T-helper 1 cell treated with Interleukin-12 subunit alpha and Interleukin-12 subunit beta and Interleukin-4 antibody, amounts not matched to agents 30 μg/mL and 1 μg/mL, for 36 hours (primary cell): ENCODE measurements around the gene KANSL1.

Experiments
- H3K27ac Mint-ChIP-seq: one replicate; pipeline ENCODE4 v1.8.0; 2021; ENCODE audit warnings: mild to moderate bottlenecking, mixed read lengths
- H3K27me3 Mint-ChIP-seq: one replicate; pipeline ENCODE4 v1.8.0; 2021; ENCODE audit warnings: low read depth, mixed read lengths
- H3K36me3 Mint-ChIP-seq: one replicate; pipeline ENCODE4 v1.8.0; 2021; ENCODE audit warnings: low read depth, mixed read lengths
- H3K4me1 Mint-ChIP-seq: one replicate; pipeline ENCODE4 v1.8.0; 2021; ENCODE audit warnings: low read depth, mixed read lengths
- H3K4me3 Mint-ChIP-seq: one replicate; pipeline ENCODE4 v1.8.0; 2021; ENCODE audit warnings: mild to moderate bottlenecking, moderate library complexity, mixed read lengths
- H3K9me3 Mint-ChIP-seq: one replicate; pipeline ENCODE4 v1.8.0; 2021; ENCODE audit warnings: mixed read lengths

The KANSL1 gene

GRCh38 chr17:46166692-46167249 lies 26.5 kb downstream of the KANSL1 start:
- peaks cover 43% of the 10 kb centered on the region for H3K36me3 Mint-ChIP-seq
- H3K27me3 Mint-ChIP-seq: no peaks in the 10 kb centered on the region
- peaks cover 50% of the 10 kb centered on the region for H3K4me1 Mint-ChIP-seq
- no peak overlapping the region for H3K4me3 Mint-ChIP-seq
- no peak overlapping the region for H3K27ac Mint-ChIP-seq
- no peaks in the 10 kb centered on the region for H3K9me3 Mint-ChIP-seq

DNA sequence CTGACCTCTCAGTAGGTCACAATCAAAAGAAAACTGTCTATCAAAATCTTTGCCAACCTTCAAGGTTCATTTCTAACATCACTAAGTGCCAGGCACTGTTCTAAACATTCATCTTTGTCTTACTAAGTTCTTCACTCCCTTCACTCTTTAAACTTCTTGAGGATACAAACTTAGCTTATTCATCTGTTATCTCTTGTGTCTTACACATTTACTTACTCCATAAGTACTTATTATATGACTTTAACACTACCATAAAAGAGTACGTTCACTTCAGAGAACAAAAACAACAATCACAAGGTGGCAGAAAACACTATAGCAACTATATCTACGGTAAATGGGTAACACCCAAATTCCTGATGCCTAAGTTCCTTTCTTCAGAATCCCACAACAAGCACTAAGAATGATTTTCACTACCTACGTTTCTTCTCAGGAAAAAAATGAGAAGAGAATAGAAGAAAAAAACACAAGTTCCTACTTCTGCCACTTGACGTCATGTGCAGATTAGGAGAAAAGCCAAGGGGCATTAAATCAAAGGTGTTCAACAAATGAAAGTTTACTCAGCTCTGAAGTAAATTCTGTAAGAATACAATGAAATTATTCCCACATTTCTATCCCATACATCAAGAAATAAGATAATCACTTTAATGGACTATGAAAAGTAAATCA lies 29.2 kb downstream of the KANSL1 start:
- H3K27ac Mint-ChIP-seq: no peak overlapping the region
- H3K36me3 Mint-ChIP-seq: peaks cover 29% of the 10 kb centered on the region
- H3K27me3 Mint-ChIP-seq: no peaks in the 10 kb centered on the region
- peaks cover 53% of the 10 kb centered on the region for H3K4me1 Mint-ChIP-seq
- H3K4me3 Mint-ChIP-seq: no peak overlapping the region
- no peaks in the 10 kb centered on the region for H3K9me3 Mint-ChIP-seq

DNA sequence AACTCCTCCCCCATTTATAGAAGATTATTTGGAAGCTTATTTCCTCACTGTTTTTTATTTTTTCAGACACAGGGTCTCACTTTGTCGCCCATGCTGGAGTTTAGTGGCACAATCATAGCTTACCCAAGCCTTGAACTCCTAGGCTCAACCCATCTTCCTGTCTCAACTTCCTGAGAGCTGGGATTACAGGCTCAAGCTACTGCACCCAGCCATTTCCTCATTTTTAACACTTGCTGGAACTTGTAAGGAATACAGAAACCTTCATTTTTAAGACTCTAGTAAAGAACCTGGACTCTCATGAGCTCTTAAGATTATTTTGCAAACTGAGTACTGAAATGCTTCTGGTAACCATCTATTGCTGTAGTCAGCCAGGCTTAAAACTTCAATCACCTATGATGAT lies 29.9 kb downstream of the KANSL1 start:
- peaks cover 29% of the 10 kb centered on the region for H3K36me3 Mint-ChIP-seq
- no peaks in the 10 kb centered on the region for H3K27me3 Mint-ChIP-seq
- no peaks in the 10 kb centered on the region for H3K9me3 Mint-ChIP-seq
- no peak overlapping the region for H3K27ac Mint-ChIP-seq
- peaks cover 56% of the 10 kb centered on the region for H3K4me1 Mint-ChIP-seq
- no peak overlapping the region for H3K4me3 Mint-ChIP-seq

GRCh38 chr17:46162866-46163265 lies 30.4 kb downstream of the KANSL1 start:
- H3K4me3 Mint-ChIP-seq: no peak overlapping the region
- H3K27me3 Mint-ChIP-seq: no peaks in the 10 kb centered on the region
- no peaks in the 10 kb centered on the region for H3K9me3 Mint-ChIP-seq
- H3K36me3 Mint-ChIP-seq: peaks cover 27% of the 10 kb centered on the region
- no peak overlapping the region for H3K27ac Mint-ChIP-seq
- H3K4me1 Mint-ChIP-seq: peaks cover 55% of the 10 kb centered on the region

GRCh38 chr17:46160169-46160568 lies 33.1 kb downstream of the KANSL1 start:
- Mint-ChIP-seq H3K4me1 (peaks cover 74% of the 10 kb centered on the region), H3K4me3 (no peak overlapping the region), H3K27me3 (no peaks in the 10 kb centered on the region)

GRCh38 chr17:46159686-46160085 lies 33.5 kb downstream of the KANSL1 start:
- Mint-ChIP-seq H3K27me3 (no peaks in the 10 kb centered on the region), H3K4me1 (peaks cover 72% of the 10 kb centered on the region), H3K9me3 (no peaks in the 10 kb centered on the region), H3K27ac (no peak overlapping the region), H3K36me3 (peaks cover 20% of the 10 kb centered on the region), H3K4me3 (no peak overlapping the region)

More at GRCh38 chr17:46160169-46160568, 33.1 kb downstream of the KANSL1 start:
- no peaks in the 10 kb centered on the region for H3K9me3 Mint-ChIP-seq
- H3K27ac Mint-ChIP-seq: no peak overlapping the region
- peaks cover 22% of the 10 kb centered on the region for H3K36me3 Mint-ChIP-seq

DNA sequence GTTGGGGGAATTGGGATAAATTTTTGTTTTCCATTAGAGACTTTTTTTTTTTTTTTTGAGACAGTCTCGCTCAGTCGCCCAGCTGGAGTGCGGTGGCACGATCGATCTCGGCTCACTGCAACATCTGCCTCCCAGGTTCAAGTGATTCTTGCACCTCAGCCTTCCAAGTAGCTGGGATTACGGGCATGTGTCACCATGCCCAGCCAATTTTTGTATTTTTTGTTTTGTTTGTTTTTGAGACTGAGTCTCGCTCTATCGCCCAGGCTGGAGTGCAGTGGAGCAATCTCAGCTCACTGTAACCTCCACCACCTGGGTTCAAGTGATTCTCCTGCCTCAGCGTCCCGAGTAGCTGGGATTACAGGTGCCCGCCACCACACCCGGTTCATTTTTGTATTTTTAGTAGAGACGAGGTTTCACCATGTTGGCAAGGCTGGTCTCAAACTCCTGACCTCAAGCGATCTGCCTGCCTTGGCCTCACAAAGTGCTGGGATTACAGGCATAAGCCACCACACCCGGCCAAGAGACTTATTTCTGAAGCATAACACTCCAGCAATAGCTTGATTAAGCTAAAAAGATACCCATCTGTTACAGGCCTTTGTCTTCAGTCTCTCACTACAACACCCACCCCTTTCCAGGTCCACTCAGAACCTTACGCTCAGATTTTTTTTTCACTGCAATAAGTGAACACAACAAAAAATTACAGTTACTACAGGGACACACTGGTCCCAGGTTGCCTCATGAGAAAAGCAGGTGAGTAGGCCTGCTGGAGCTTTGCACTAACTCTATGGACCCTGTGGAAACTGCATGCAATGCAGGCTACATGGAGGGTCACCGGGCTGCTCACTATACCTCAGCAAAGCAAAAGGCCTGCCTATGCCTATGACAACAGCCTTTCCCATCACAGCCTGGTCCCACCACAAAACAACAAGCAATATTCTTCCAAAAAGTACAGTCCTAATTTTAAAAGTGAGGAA lies 34.6 kb downstream of the KANSL1 start:
- H3K4me1 Mint-ChIP-seq: peaks cover 72% of the 10 kb centered on the region
- no peak overlapping the region for H3K4me3 Mint-ChIP-seq
- peaks cover 16% of the 10 kb centered on the region for H3K36me3 Mint-ChIP-seq
- no peak overlapping the region for H3K27ac Mint-ChIP-seq
- H3K9me3 Mint-ChIP-seq: no peaks in the 10 kb centered on the region
- H3K27me3 Mint-ChIP-seq: no peaks in the 10 kb centered on the region

DNA sequence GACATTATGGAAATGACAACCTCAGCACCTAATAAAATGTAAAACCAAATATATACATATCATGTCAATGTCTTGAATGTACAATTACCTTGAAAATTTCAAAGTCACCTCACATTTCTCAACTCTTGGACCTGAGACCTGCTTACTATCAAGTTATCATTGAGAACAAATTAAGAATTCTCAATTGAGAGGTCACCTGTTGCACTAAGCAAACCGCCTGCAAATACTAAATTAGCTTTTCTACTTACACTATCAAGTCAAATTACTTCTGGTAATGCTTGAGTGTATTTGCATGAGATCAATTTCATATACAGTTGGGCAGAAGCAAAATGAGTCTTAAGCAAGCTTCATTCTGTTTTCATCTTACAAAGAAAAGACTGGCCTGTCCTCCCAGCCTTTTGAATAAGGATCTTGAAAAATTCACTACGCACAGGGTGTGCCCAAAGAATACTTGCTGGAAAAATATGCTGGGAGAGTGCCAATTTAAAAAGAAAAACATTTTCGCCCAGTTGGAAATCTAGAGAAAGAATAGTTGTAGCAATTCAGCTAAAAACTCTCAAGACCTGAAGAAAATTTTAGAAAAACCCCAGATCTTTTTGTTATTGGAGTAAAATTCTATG lies 35.7 kb downstream of the KANSL1 start:
- H3K4me1 Mint-ChIP-seq: peaks cover 68% of the 10 kb centered on the region
- H3K36me3 Mint-ChIP-seq: peaks cover 9% of the 10 kb centered on the region
- no peaks in the 10 kb centered on the region for H3K27me3 Mint-ChIP-seq
- no peaks in the 10 kb centered on the region for H3K9me3 Mint-ChIP-seq
- H3K27ac Mint-ChIP-seq: no peak overlapping the region
- no peak overlapping the region for H3K4me3 Mint-ChIP-seq

- Mint-ChIP-seq H3K27ac (peak overlapping the region; percentile 76), H3K9me3 (no peaks in the 10 kb centered on the region), H3K36me3 (peaks cover 9% of the 10 kb centered on the region), H3K27me3 (no peaks in the 10 kb centered on the region), H3K4me3 (peak overlapping the region; percentile 64), H3K4me1 (peaks cover 66% of the 10 kb centered on the region)
Observed at GRCh38 chr17:46154151-46154816, 38.9 kb downstream of the KANSL1 start.

GRCh38 chr17:46152423-46152822 lies 40.8 kb downstream of the KANSL1 start:
- Mint-ChIP-seq H3K9me3 (no peaks in the 10 kb centered on the region), H3K27ac (no peak overlapping the region), H3K36me3 (peaks cover 10% of the 10 kb centered on the region), H3K27me3 (no peaks in the 10 kb centered on the region), H3K4me1 (peaks cover 66% of the 10 kb centered on the region), H3K4me3 (no peak overlapping the region)

GRCh38 chr17:46151762-46152161 lies 41.5 kb downstream of the KANSL1 start:
- Mint-ChIP-seq H3K4me3 (no peak overlapping the region), H3K9me3 (no peaks in the 10 kb centered on the region), H3K27ac (no peak overlapping the region), H3K27me3 (no peaks in the 10 kb centered on the region), H3K36me3 (peaks cover 10% of the 10 kb centered on the region), H3K4me1 (peaks cover 65% of the 10 kb centered on the region)

- Mint-ChIP-seq H3K4me3 (no peak overlapping the region), H3K4me1 (peaks cover 61% of the 10 kb centered on the region), H3K27ac (no peak overlapping the region), H3K36me3 (peaks cover 12% of the 10 kb centered on the region), H3K27me3 (no peaks in the 10 kb centered on the region), H3K9me3 (no peaks in the 10 kb centered on the region)
Observed at GRCh38 chr17:46150216-46150963, 42.8 kb downstream of the KANSL1 start.

- Mint-ChIP-seq H3K4me3 (no peak overlapping the region), H3K4me1 (peaks cover 62% of the 10 kb centered on the region), H3K27ac (no peak overlapping the region), H3K9me3 (no peaks in the 10 kb centered on the region), H3K27me3 (no peaks in the 10 kb centered on the region), H3K36me3 (peaks cover 18% of the 10 kb centered on the region)
Observed at GRCh38 chr17:46148247-46148646, 45.0 kb downstream of the KANSL1 start.
